ENCODE measurements around the gene CTTNBP2. TPM values are rescaled to one million over a fixed set of nuclear protein-coding genes. Genes with fewer than 3 reads are reported as not detected.

CTTNBP2 gene
- total RNA-seq, 5 donors from 2014 or later (not counting 1 experiment from before 2014, with no cell fraction given) = 0.06 to 0.61 (median 0.16) TPM; not detected in 2

- no peaks in the 10 kb centered on the region for H3K4me1 ChIP-seq (ENCODE audit: control insufficient read depth in 1 of 2, extremely low read depth in 1 of 2, insufficient read depth in 2 of 2, low read length in 2 of 2)
- H3K27ac ChIP-seq (ENCODE audit: low read length) = no peak overlapping the region
- no peaks in the 10 kb centered on the region for H3K36me3 Mint-ChIP-seq
- no peaks in the 10 kb centered on the region for H3K9me3 ChIP-seq
- CTCF ChIA-PET = no interaction called here
- WGBS (ENCODE audit: insufficient coverage) = 77% methylated on average over 3 of the region's 5 CpGs
- no peak overlapping the region for H3K4me3 ChIP-seq (ENCODE audit: control insufficient read depth in 1 of 2, extremely low read depth in 1 of 2, low read length in 1 of 2)
- no peak overlapping the region for H3K4me3 Mint-ChIP-seq
- no peaks in the 10 kb centered on the region for H3K27me3 Mint-ChIP-seq
- POLR2A ChIA-PET = no interaction called here
- H3K4me1 Mint-ChIP-seq = no peaks in the 10 kb centered on the region
- no peaks in the 10 kb centered on the region for H3K36me3 ChIP-seq (ENCODE audit: control insufficient read depth in 2 of 2, extremely low read depth in 1 of 2, insufficient read depth in 1 of 2, low read length in 1 of 2)
- DNase-seq (no peak), ATAC-seq (replicated peaks in 1 of 4) (no peak)
- H3K27me3 ChIP-seq (replicated peaks in 1 of 2; ENCODE audit: control insufficient read depth in 2 of 2, extremely low read depth in 1 of 2, insufficient read depth in 2 of 2, low read length in 1 of 2) = no peaks in the 10 kb centered on the region
- peaks cover 0 to 3% (median 0%) of the 10 kb centered on the region in 3 donors for H3K9me3 Mint-ChIP-seq
- H3K27ac Mint-ChIP-seq = no peak overlapping the region
Observed at GRCh38 chr7:117901089-117901797, 28.0 kb upstream of the CTTNBP2 start.

GRCh38 chr7:117896339-117896738 lies 23.1 kb upstream of the CTTNBP2 start:
- H3K27ac Mint-ChIP-seq = no peak overlapping the region
- no peaks in the 10 kb centered on the region for H3K4me1 Mint-ChIP-seq
- H3K4me1 ChIP-seq (ENCODE audit: control insufficient read depth in 1 of 2, extremely low read depth in 1 of 2, insufficient read depth in 2 of 2, low read length in 2 of 2) = no peaks in the 10 kb centered on the region
- H3K9me3 Mint-ChIP-seq = peaks cover 0 to 4% (median 3%) of the 10 kb centered on the region in 3 donors
- POLR2A ChIA-PET = no interaction called here
- ATAC-seq (replicated peaks in 1 of 4) (no peak), DNase-seq (no peak)
- H3K27ac ChIP-seq (ENCODE audit: low read length) = no peak overlapping the region
- no peak overlapping the region for H3K4me3 Mint-ChIP-seq
- H3K27me3 ChIP-seq (replicated peaks in 1 of 2; ENCODE audit: control insufficient read depth in 2 of 2, extremely low read depth in 1 of 2, insufficient read depth in 2 of 2, low read length in 1 of 2) = no peaks in the 10 kb centered on the region
- H3K4me3 ChIP-seq (ENCODE audit: control insufficient read depth in 1 of 2, extremely low read depth in 1 of 2, low read length in 1 of 2) = no peak overlapping the region
- H3K9me3 ChIP-seq = no peaks in the 10 kb centered on the region
- CTCF ChIA-PET = no interaction called here
- no peaks in the 10 kb centered on the region for H3K27me3 Mint-ChIP-seq
- H3K36me3 ChIP-seq (ENCODE audit: control insufficient read depth in 2 of 2, extremely low read depth in 1 of 2, insufficient read depth in 1 of 2, low read length in 1 of 2) = no peaks in the 10 kb centered on the region
- H3K36me3 Mint-ChIP-seq = no peaks in the 10 kb centered on the region

GRCh38 chr7:117895276-117895675 lies 22.0 kb upstream of the CTTNBP2 start:
- ChIA-PET POLR2A (no interaction called here), CTCF (no interaction called here)
- H3K4me3 ChIP-seq (ENCODE audit: control insufficient read depth in 1 of 2, extremely low read depth in 1 of 2, low read length in 1 of 2) = no peak overlapping the region
- no peaks in the 10 kb centered on the region for H3K36me3 Mint-ChIP-seq
- no peaks in the 10 kb centered on the region for H3K36me3 ChIP-seq (ENCODE audit: control insufficient read depth in 2 of 2, extremely low read depth in 1 of 2, insufficient read depth in 1 of 2, low read length in 1 of 2)
- no peaks in the 10 kb centered on the region for H3K4me1 Mint-ChIP-seq
- no peak for ATAC-seq (replicated peaks in 1 of 4)
- H3K9me3 ChIP-seq = no peaks in the 10 kb centered on the region
- H3K4me3 Mint-ChIP-seq = no peak overlapping the region
- H3K27ac ChIP-seq (ENCODE audit: low read length) = no peak overlapping the region
- DNase-seq = no peak
- no peaks in the 10 kb centered on the region for H3K27me3 ChIP-seq (replicated peaks in 1 of 2; ENCODE audit: control insufficient read depth in 2 of 2, extremely low read depth in 1 of 2, insufficient read depth in 2 of 2, low read length in 1 of 2)
- no peaks in the 10 kb centered on the region for H3K27me3 Mint-ChIP-seq
- H3K9me3 Mint-ChIP-seq = peaks cover 0 to 4% (median 3%) of the 10 kb centered on the region in 3 donors
- H3K4me1 ChIP-seq (ENCODE audit: control insufficient read depth in 1 of 2, extremely low read depth in 1 of 2, insufficient read depth in 2 of 2, low read length in 2 of 2) = no peaks in the 10 kb centered on the region
- no peak overlapping the region for H3K27ac Mint-ChIP-seq
- no CpG with 5 or more reads among the region's 3 CpGs for WGBS (ENCODE audit: insufficient coverage)

GRCh38 chr7:117894037-117894436 lies 20.8 kb upstream of the CTTNBP2 start:
- peaks cover 0 to 4% (median 3%) of the 10 kb centered on the region in 3 donors for H3K9me3 Mint-ChIP-seq
- no peaks in the 10 kb centered on the region for H3K27me3 Mint-ChIP-seq
- no CpG with 5 or more reads among the region's 1 CpG for WGBS (ENCODE audit: insufficient coverage)
- H3K27ac Mint-ChIP-seq = no peak overlapping the region
- H3K27me3 ChIP-seq (replicated peaks in 1 of 2; ENCODE audit: control insufficient read depth in 2 of 2, extremely low read depth in 1 of 2, insufficient read depth in 2 of 2, low read length in 1 of 2) = no peaks in the 10 kb centered on the region
- no peaks in the 10 kb centered on the region for H3K9me3 ChIP-seq
- no peaks in the 10 kb centered on the region for H3K4me1 Mint-ChIP-seq
- ATAC-seq (replicated peaks in 1 of 4) (no peak), DNase-seq (no peak)
- POLR2A ChIA-PET = no interaction called here
- CTCF ChIA-PET = no interaction called here
- H3K27ac ChIP-seq (ENCODE audit: low read length) = no peak overlapping the region
- H3K36me3 ChIP-seq (ENCODE audit: control insufficient read depth in 2 of 2, extremely low read depth in 1 of 2, insufficient read depth in 1 of 2, low read length in 1 of 2) = no peaks in the 10 kb centered on the region
- no peak overlapping the region for H3K4me3 ChIP-seq (ENCODE audit: control insufficient read depth in 1 of 2, extremely low read depth in 1 of 2, low read length in 1 of 2)
- H3K4me1 ChIP-seq (ENCODE audit: control insufficient read depth in 1 of 2, extremely low read depth in 1 of 2, insufficient read depth in 2 of 2, low read length in 2 of 2) = no peaks in the 10 kb centered on the region
- no peak overlapping the region for H3K4me3 Mint-ChIP-seq
- no peaks in the 10 kb centered on the region for H3K36me3 Mint-ChIP-seq

- POLR2A ChIA-PET = no interaction called here
- Histone ChIP-seq H3K9me3 (no peaks in the 10 kb centered on the region), H3K27ac (ENCODE audit: low read length) (no peak overlapping the region), H3K4me1 (ENCODE audit: control insufficient read depth in 1 of 2, extremely low read depth in 1 of 2, insufficient read depth in 2 of 2, low read length in 2 of 2) (no peaks in the 10 kb centered on the region), H3K4me3 (ENCODE audit: control insufficient read depth in 1 of 2, extremely low read depth in 1 of 2, low read length in 1 of 2) (no peak overlapping the region), H3K36me3 (ENCODE audit: control insufficient read depth in 2 of 2, extremely low read depth in 1 of 2, insufficient read depth in 1 of 2, low read length in 1 of 2) (no peaks in the 10 kb centered on the region), H3K27me3 (replicated peaks in 1 of 2; ENCODE audit: control insufficient read depth in 2 of 2, extremely low read depth in 1 of 2, insufficient read depth in 2 of 2, low read length in 1 of 2) (no peaks in the 10 kb centered on the region)
- peaks cover 0 to 4% (median 0%) of the 10 kb centered on the region in 3 donors for H3K9me3 Mint-ChIP-seq
- no peak for DNase-seq
- H3K4me3 Mint-ChIP-seq = no peak overlapping the region
- H3K27me3 Mint-ChIP-seq = no peaks in the 10 kb centered on the region
- ATAC-seq (replicated peaks in 1 of 4) = no peak
- CTCF ChIA-PET = no interaction called here
- H3K4me1 Mint-ChIP-seq = no peaks in the 10 kb centered on the region
- 100% methylated on average over 1 of the region's 2 CpGs for WGBS (ENCODE audit: insufficient coverage)
- H3K36me3 Mint-ChIP-seq = no peaks in the 10 kb centered on the region
- no peak overlapping the region for H3K27ac Mint-ChIP-seq
Observed at GRCh38 chr7:117892821-117893220, 19.6 kb upstream of the CTTNBP2 start.

GRCh38 chr7:117889611-117890010 lies 16.4 kb upstream of the CTTNBP2 start:
- H3K4me1 ChIP-seq (ENCODE audit: control insufficient read depth in 1 of 2, extremely low read depth in 1 of 2, insufficient read depth in 2 of 2, low read length in 2 of 2) = no peaks in the 10 kb centered on the region
- peaks cover 0 to 4% (median 0%) of the 10 kb centered on the region in 3 donors for H3K9me3 Mint-ChIP-seq
- H3K4me3 ChIP-seq (ENCODE audit: control insufficient read depth in 1 of 2, extremely low read depth in 1 of 2, low read length in 1 of 2) = no peak overlapping the region
- DNase-seq (no peak), ATAC-seq (replicated peaks in 1 of 4) (no peak)
- H3K27me3 Mint-ChIP-seq = no peaks in the 10 kb centered on the region
- H3K9me3 ChIP-seq = no peaks in the 10 kb centered on the region
- POLR2A ChIA-PET = no interaction called here
- no peaks in the 10 kb centered on the region for H3K4me1 Mint-ChIP-seq
- H3K4me3 Mint-ChIP-seq = no peak overlapping the region
- H3K27me3 ChIP-seq (replicated peaks in 1 of 2; ENCODE audit: control insufficient read depth in 2 of 2, extremely low read depth in 1 of 2, insufficient read depth in 2 of 2, low read length in 1 of 2) = no peaks in the 10 kb centered on the region
- no peaks in the 10 kb centered on the region for H3K36me3 Mint-ChIP-seq
- CTCF ChIA-PET = no interaction called here
- H3K27ac Mint-ChIP-seq = no peak overlapping the region
- no peaks in the 10 kb centered on the region for H3K36me3 ChIP-seq (ENCODE audit: control insufficient read depth in 2 of 2, extremely low read depth in 1 of 2, insufficient read depth in 1 of 2, low read length in 1 of 2)
- H3K27ac ChIP-seq (ENCODE audit: low read length) = no peak overlapping the region

- Mint-ChIP-seq H3K27me3 (no peaks in the 10 kb centered on the region), H3K4me1 (no peaks in the 10 kb centered on the region), H3K9me3 (peaks cover 0 to 4% (median 0%) of the 10 kb centered on the region in 3 donors), H3K27ac (no peak overlapping the region), H3K36me3 (no peaks in the 10 kb centered on the region), H3K4me3 (no peak overlapping the region)
- Histone ChIP-seq H3K36me3 (ENCODE audit: control insufficient read depth in 2 of 2, extremely low read depth in 1 of 2, insufficient read depth in 1 of 2, low read length in 1 of 2) (no peaks in the 10 kb centered on the region), H3K27me3 (replicated peaks in 1 of 2; ENCODE audit: control insufficient read depth in 2 of 2, extremely low read depth in 1 of 2, insufficient read depth in 2 of 2, low read length in 1 of 2) (no peaks in the 10 kb centered on the region), H3K4me3 (ENCODE audit: control insufficient read depth in 1 of 2, extremely low read depth in 1 of 2, low read length in 1 of 2) (no peak overlapping the region), H3K9me3 (no peaks in the 10 kb centered on the region), H3K27ac (ENCODE audit: low read length) (no peak overlapping the region), H3K4me1 (ENCODE audit: control insufficient read depth in 1 of 2, extremely low read depth in 1 of 2, insufficient read depth in 2 of 2, low read length in 2 of 2) (no peaks in the 10 kb centered on the region)
- no peak for DNase-seq
- WGBS (ENCODE audit: insufficient coverage) = no CpG with 5 or more reads among the region's 1 CpG
- ATAC-seq (replicated peaks in 1 of 4) = no peak
- CTCF ChIA-PET = no interaction called here
- POLR2A ChIA-PET = no interaction called here
Observed at GRCh38 chr7:117888627-117889026, 15.4 kb upstream of the CTTNBP2 start.

Measured in T-cell (primary cell).